Tibial artery (tissue), 4 donors: Measurements from ENCODE around the gene HPCAL1.

Source experiments
- DNase-seq, 2 donors: peaks; one replicate each; pipeline ENCODE4 v3.0.0-alpha.2; 2019
- H3K27ac ChIP-seq, 2 donors: fragments of 200-600 bp; sonication (generic) in 1 of 2; 1 replicate in 1 of 2; 2 replicates in 1 of 2; pipeline ENCODE4 v1.5.1; 2018 to 2019; ENCODE audit warnings: mild to moderate bottlenecking in 1 of 2
- H3K27me3 ChIP-seq, 2 donors: fragments of 200-600 bp; sonication (generic) in 1 of 2; one replicate each; pipeline versions ENCODE4 v1.5.1 to v1.6.0; 2016 to 2019
- H3K36me3 ChIP-seq, 3 donors: fragments of 200-600 bp; sonication (generic) in 2 of 3; one replicate each; pipeline ENCODE4 v1.5.1; 2016 to 2019; ENCODE audit warnings: mild to moderate bottlenecking in 2 of 3
- H3K4me1 ChIP-seq, 4 donors: fragments of 200-600 bp; sonication (generic) in 2 of 4; 1 replicate in 3 of 4; 2 replicates in 1 of 4; pipeline ENCODE4 v1.5.1; 2016 to 2019
- H3K4me3 ChIP-seq, 2 donors: fragments of 200-600 bp; sonication (generic) in 1 of 2; 1 replicate in 1 of 2; 2 replicates in 1 of 2; pipeline ENCODE4 v1.5.1; 2018 to 2019; ENCODE audit warnings: mild to moderate bottlenecking in 2 of 2
- H3K9me3 ChIP-seq, 3 donors: fragments of 200-600 bp; sonication (generic) in 1 of 3; one replicate each; pipeline ENCODE4 v1.5.1; 2016 to 2019
- intact Hi-C: fragments of 100-400 bp; cut with DNase I; formaldehyde crosslinking; loops from one replicate; pipeline ENCODE4 v1.15.0; 2023; ENCODE audit warnings: low total_unique reads
- TF ChIP-seq, protein P1 (sequence below), 2 experiments: fragments of 200-600 bp in 1 of 2; fragments of 450-650 bp in 1 of 2; IDR thresholded peaks; one replicate each; pipeline ENCODE4 v1.5.1; 2017 to 2019; ENCODE audit warnings: antibody characterized with exemption in 2 of 2, mild to moderate bottlenecking in 1 of 2, moderate library complexity in 1 of 2

Gene HPCAL1

DNA sequence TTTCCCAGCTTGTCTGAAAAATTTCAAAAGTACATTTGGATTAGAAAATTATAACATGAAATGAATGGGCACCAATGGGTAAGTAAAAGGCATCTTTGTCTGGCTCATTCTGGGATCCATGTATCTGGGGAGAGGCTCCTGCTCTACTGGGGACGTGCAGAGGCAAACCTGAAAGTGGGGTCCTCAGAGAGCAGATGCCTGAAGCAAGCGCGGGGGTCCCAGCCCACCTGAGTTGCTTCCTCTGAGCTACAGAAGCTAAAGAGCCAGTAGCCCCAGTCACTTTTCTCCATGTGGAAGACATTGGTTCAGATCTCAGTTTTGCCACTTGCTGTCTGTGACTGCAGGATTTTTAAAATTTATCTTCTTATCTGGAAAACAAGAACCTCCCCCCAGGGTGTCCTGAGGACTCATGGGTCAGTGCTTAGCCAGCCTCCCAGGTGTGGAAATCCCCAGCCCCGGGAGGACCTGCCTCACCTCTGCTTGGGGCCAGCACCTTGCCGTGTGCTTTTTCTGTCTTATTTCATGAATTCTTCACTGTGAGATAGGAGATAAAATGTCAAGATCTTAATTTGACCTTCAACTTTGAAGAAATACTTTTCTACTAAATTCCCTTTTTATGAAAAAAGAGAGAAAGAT lies 170.5 kb downstream of the HPCAL1 start:
- H3K9me3 ChIP-seq: no peaks in the 10 kb centered on the region
- TF ChIP-seq, protein P1, sequence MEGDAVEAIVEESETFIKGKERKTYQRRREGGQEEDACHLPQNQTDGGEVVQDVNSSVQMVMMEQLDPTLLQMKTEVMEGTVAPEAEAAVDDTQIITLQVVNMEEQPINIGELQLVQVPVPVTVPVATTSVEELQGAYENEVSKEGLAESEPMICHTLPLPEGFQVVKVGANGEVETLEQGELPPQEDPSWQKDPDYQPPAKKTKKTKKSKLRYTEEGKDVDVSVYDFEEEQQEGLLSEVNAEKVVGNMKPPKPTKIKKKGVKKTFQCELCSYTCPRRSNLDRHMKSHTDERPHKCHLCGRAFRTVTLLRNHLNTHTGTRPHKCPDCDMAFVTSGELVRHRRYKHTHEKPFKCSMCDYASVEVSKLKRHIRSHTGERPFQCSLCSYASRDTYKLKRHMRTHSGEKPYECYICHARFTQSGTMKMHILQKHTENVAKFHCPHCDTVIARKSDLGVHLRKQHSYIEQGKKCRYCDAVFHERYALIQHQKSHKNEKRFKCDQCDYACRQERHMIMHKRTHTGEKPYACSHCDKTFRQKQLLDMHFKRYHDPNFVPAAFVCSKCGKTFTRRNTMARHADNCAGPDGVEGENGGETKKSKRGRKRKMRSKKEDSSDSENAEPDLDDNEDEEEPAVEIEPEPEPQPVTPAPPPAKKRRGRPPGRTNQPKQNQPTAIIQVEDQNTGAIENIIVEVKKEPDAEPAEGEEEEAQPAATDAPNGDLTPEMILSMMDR (IDR thresholded peaks at IDR 0.05): no peak
- DNase-seq: peak in 1 of 2 donors; percentile 49
- no peaks in the 10 kb centered on the region for H3K4me1 ChIP-seq
- H3K27ac ChIP-seq: no peak overlapping the region
- intact Hi-C loops: no loop called here
- H3K4me3 ChIP-seq: no peak overlapping the region
- H3K27me3 ChIP-seq: peaks cover 0 to 3% of the 10 kb centered on the region in 2 donors
- H3K36me3 ChIP-seq: no peaks in the 10 kb centered on the region

DNA sequence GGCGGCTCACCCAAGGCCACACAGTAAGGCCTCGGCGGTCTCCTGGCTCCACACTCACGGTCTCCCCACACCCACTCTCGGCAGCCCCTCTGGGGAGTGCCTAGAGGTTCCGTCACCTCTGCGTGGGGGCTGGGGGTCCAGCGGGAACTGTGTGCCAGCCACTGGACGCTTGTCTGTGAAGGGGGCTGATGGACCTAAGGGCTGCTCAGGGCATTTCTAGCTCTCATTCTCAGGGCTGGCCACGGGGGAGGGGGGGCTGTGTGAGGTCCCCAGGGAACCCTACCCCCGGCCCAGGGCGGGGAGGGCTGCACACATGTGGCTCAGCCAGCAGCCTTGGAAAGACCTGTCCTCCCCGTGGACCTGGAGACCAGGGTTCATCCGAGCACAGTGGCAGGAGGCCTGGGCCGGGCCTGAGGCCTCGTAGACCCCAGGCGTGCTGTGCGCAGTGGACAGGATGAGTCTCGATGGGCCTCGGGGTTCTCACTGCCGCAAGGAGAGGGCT lies 172.6 kb downstream of the HPCAL1 start:
- H3K27ac ChIP-seq: no peak overlapping the region
- no peaks in the 10 kb centered on the region for H3K27me3 ChIP-seq
- peak in 1 of 2 donors; percentile 57 for DNase-seq
- intact Hi-C loops: no loop called here
- no peaks in the 10 kb centered on the region for H3K36me3 ChIP-seq
- TF ChIP-seq, protein P1 (IDR thresholded peaks at IDR 0.05): no peak
- no peaks in the 10 kb centered on the region for H3K4me1 ChIP-seq
- H3K4me3 ChIP-seq: no peak overlapping the region
- no peaks in the 10 kb centered on the region for H3K9me3 ChIP-seq

DNA sequence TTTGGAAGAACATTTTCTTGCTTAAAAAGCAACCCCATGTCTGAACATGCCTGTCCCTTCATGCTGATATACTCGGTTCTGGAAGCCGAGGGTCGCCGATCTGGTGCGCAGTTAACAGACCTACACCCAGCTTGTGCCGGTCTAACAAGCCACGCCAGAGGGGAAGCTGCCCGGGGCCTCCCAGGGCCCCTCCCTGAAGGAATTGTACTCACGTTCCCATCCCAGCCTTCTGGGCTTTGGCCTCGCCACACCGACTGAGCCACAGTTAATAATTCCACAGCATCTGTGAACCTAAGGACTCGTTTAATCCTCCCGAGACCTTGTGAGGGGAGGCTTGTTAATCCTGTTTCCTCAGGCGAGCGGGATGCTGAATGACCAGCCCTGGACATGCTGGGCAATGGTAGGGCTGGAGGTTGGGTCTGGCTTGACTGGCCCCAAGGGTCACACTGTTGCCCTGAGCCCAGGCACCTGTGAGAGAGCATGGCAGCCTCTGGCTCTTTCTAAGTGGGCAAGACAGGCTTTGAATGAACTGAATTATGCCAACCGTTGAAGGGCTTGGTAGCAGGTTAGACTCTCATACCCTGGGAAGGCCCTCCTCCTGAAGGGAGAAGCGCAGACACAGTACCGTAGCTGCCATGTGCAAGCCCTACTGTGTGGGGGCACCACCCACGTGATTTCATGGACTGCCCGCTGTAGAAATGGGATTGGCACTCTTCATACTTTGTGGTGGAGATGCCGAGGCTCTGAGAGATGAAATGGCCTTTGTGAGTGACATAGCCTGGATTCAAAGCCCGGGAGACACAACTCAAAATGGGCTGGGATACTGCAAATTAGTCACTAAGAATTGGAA lies 173.3 kb downstream of the HPCAL1 start:
- Histone ChIP-seq H3K4me3 (no peak overlapping the region), H3K4me1 (no peaks in the 10 kb centered on the region), H3K36me3 (no peaks in the 10 kb centered on the region), H3K27ac (no peak overlapping the region), H3K9me3 (no peaks in the 10 kb centered on the region), H3K27me3 (no peaks in the 10 kb centered on the region)
- TF ChIP-seq, protein P1 (IDR thresholded peaks at IDR 0.05): no peak
- DNase-seq: peak in 1 of 2 donors; percentile 54
- intact Hi-C loops: no loop called here

DNA sequence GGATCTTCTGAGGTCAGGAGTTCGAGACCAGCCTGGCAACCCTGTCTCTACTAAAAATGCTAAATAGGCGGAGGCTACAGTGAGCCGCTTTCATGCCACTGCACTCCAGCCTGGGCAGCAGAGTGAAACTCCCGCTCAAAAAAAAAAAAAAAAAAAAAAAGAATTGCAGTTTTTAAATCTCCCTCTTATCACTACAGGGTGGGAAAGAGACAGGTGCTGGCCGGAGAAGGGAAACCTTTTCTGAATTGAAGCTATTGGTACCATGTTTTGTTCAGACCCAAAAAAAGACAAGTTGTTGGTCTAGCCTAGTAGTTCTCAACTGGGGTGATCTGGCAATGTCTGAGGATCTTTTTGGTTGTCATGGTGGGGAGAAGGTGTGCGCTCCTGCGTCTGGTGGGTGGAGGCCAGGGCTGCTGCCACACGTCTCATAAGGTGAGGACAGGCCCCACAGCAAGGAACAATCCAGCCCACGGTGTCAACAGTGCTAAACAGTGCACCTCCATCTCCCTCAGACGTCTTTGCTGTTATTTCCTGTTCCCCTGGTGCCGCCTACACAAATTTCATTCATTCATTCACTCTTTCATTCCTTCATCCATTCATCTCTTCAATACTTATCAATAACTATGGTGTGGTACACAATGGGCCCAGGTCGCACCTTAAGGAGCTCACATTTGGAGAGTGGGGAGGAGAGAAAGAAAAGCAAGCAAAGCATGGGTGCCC lies 174.2 kb downstream of the HPCAL1 start:
- TF ChIP-seq, protein P1 (IDR thresholded peaks at IDR 0.05): no peak
- Histone ChIP-seq H3K4me1 (no peaks in the 10 kb centered on the region), H3K27ac (no peak overlapping the region), H3K4me3 (no peak overlapping the region), H3K9me3 (no peaks in the 10 kb centered on the region), H3K36me3 (no peaks in the 10 kb centered on the region), H3K27me3 (peaks cover 0 to 6% of the 10 kb centered on the region in 2 donors)
- intact Hi-C loops: no loop called here
- peak in 1 of 2 donors; percentile 49 for DNase-seq
